ENCODE measurements around the gene LOC101059915.

LOC101059915 gene

GRCh38 chrX:71619986-71620385 lies 47.4 kb upstream of the LOC101059915 start:
- Histone ChIP-seq H3K9me3 (ENCODE audit: control insufficient read depth in 4 of 4, low read length in 3 of 4) (peaks cover 0 to 3% (median 0%) of the 10 kb centered on the region in 4 donors), H3K27me3 (ENCODE audit: control insufficient read depth in 4 of 4, insufficient read depth in 4 of 4, low read length in 3 of 4) (no peaks in the 10 kb centered on the region), H3K9ac (ENCODE audit: low read depth in 1 of 2, low read length in 2 of 2) (no peak overlapping the region), H3K4me3 (ENCODE audit: low read depth in 1 of 3, low read length in 3 of 3) (no peak overlapping the region), H3K27ac (ENCODE audit: low read depth in 1 of 2, low read length in 2 of 2) (no peak overlapping the region), H3K4me1 (ENCODE audit: control insufficient read depth in 4 of 4, insufficient read depth in 4 of 4, low read length in 3 of 4) (peaks cover 0 to 10% (median 1%) of the 10 kb centered on the region in 4 donors), H3K36me3 (ENCODE audit: control insufficient read depth in 4 of 4, insufficient read depth in 3 of 4, low read depth in 1 of 4, low read length in 3 of 4) (peaks cover 0 to 2% (median 0%) of the 10 kb centered on the region in 4 donors)
- 59% methylated on average over 1 of the region's 1 CpG for WGBS
- no peak for DNase-seq (ENCODE audit: low spot score)
- TF ChIP-seq RAD21 (IDR thresholded peaks at IDR 0.05) (no peak), JUND (IDR thresholded peaks at IDR 0.05) (no peak), YY1 (IDR thresholded peaks at IDR 0.05) (no peak), ZBTB33 (IDR thresholded peaks at IDR 0.05) (no peak), SP1 (IDR thresholded peaks at IDR 0.05) (no peak), NR2F2 (IDR thresholded peaks at IDR 0.05) (no peak), FOXA1 (IDR thresholded peaks at IDR 0.05) (no peak), GABPA (IDR thresholded peaks at IDR 0.05 in 1 of 2, conservative IDR thresholded peaks at IDR 0.05 in 1 of 2) (no peak), HNF4G (IDR thresholded peaks at IDR 0.05) (no peak), FOXA2 (IDR thresholded peaks at IDR 0.05) (no peak), HNF4A (conservative IDR thresholded peaks at IDR 0.05) (no peak), RXRA (IDR thresholded peaks at IDR 0.05) (no peak), TAF1 (conservative IDR thresholded peaks at IDR 0.05) (no peak)
- TF ChIP-seq, protein P1, sequence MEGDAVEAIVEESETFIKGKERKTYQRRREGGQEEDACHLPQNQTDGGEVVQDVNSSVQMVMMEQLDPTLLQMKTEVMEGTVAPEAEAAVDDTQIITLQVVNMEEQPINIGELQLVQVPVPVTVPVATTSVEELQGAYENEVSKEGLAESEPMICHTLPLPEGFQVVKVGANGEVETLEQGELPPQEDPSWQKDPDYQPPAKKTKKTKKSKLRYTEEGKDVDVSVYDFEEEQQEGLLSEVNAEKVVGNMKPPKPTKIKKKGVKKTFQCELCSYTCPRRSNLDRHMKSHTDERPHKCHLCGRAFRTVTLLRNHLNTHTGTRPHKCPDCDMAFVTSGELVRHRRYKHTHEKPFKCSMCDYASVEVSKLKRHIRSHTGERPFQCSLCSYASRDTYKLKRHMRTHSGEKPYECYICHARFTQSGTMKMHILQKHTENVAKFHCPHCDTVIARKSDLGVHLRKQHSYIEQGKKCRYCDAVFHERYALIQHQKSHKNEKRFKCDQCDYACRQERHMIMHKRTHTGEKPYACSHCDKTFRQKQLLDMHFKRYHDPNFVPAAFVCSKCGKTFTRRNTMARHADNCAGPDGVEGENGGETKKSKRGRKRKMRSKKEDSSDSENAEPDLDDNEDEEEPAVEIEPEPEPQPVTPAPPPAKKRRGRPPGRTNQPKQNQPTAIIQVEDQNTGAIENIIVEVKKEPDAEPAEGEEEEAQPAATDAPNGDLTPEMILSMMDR (IDR thresholded peaks at IDR 0.05; ENCODE audit: low read depth, low read length, missing input control): no peak
- TF ChIP-seq, protein P2, sequence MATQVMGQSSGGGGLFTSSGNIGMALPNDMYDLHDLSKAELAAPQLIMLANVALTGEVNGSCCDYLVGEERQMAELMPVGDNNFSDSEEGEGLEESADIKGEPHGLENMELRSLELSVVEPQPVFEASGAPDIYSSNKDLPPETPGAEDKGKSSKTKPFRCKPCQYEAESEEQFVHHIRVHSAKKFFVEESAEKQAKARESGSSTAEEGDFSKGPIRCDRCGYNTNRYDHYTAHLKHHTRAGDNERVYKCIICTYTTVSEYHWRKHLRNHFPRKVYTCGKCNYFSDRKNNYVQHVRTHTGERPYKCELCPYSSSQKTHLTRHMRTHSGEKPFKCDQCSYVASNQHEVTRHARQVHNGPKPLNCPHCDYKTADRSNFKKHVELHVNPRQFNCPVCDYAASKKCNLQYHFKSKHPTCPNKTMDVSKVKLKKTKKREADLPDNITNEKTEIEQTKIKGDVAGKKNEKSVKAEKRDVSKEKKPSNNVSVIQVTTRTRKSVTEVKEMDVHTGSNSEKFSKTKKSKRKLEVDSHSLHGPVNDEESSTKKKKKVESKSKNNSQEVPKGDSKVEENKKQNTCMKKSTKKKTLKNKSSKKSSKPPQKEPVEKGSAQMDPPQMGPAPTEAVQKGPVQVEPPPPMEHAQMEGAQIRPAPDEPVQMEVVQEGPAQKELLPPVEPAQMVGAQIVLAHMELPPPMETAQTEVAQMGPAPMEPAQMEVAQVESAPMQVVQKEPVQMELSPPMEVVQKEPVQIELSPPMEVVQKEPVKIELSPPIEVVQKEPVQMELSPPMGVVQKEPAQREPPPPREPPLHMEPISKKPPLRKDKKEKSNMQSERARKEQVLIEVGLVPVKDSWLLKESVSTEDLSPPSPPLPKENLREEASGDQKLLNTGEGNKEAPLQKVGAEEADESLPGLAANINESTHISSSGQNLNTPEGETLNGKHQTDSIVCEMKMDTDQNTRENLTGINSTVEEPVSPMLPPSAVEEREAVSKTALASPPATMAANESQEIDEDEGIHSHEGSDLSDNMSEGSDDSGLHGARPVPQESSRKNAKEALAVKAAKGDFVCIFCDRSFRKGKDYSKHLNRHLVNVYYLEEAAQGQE (IDR thresholded peaks at IDR 0.05): no peak
- TF ChIP-seq, protein P3, sequence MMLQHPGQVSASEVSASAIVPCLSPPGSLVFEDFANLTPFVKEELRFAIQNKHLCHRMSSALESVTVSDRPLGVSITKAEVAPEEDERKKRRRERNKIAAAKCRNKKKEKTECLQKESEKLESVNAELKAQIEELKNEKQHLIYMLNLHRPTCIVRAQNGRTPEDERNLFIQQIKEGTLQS (IDR thresholded peaks at IDR 0.05): no peak
- TF ChIP-seq, protein P4, sequence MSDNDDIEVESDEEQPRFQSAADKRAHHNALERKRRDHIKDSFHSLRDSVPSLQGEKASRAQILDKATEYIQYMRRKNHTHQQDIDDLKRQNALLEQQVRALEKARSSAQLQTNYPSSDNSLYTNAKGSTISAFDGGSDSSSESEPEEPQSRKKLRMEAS (IDR thresholded peaks at IDR 0.05): no peak

Data from liver (tissue), 8 donors.